GM06990 (cell line): ENCODE data around the gene OVOL1.
A peak's percentile ranks its signal among the peaks of the same experiment; 100 is the strongest.

ENCODE experiments used
- DNase-seq: peaks from one replicate; pipeline ENCODE4 v3.0.0-alpha.2; 2011; ENCODE audit not compliant: insufficient read length; ENCODE audit errors: extremely low read depth
- H3K27me3 ChIP-seq: replicated peaks from 2 replicates; pipeline ENCODE4 v1.6.0; 2011; ENCODE audit warnings: low read length; ENCODE audit not compliant: control insufficient read depth, insufficient read depth
- H3K36me3 ChIP-seq: 2 replicates; pipeline ENCODE4 v1.5.1; 2011; ENCODE audit warnings: low read length; ENCODE audit not compliant: control insufficient read depth, insufficient read depth
- H3K4me3 ChIP-seq: replicated peaks from 2 replicates; pipeline ENCODE4 v1.5.1; 2011; ENCODE audit warnings: low read depth, mild to moderate bottlenecking, control low read depth, low read length
- TF ChIP-seq, protein P1 (sequence below): IDR thresholded peaks from 2 replicates; pipeline ENCODE4 v1.5.1; 2011; ENCODE audit warnings: low read length, control low read depth, mild to moderate bottlenecking, inconsistent platforms; ENCODE audit not compliant: insufficient read depth, poor library complexity, severe bottlenecking

The OVOL1 gene

DNA sequence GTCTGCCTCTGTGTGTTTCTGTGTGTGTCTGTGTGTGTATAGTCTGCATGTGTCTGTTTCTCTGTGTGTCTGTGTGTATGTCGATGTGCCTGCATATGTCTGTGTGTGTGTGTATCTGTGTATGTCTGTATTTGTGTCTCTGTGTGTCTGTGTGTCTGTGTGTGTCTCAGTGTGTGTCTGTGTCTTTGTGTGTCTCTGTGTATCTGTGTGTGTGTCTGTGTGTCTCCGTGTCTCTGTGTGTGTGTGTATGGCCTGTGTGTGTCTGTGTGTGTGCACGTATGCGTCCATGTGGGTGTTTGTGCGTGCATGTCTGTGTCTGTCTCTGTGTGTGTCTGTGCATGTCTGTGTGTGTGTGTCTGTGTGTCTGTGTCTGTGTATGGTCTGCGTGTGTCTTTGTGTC lies 47.3 kb downstream of the OVOL1 start:
- peak overlapping the region; percentile 64 for H3K4me3 ChIP-seq
- no peaks in the 10 kb centered on the region for H3K36me3 ChIP-seq
- TF ChIP-seq, protein P1, sequence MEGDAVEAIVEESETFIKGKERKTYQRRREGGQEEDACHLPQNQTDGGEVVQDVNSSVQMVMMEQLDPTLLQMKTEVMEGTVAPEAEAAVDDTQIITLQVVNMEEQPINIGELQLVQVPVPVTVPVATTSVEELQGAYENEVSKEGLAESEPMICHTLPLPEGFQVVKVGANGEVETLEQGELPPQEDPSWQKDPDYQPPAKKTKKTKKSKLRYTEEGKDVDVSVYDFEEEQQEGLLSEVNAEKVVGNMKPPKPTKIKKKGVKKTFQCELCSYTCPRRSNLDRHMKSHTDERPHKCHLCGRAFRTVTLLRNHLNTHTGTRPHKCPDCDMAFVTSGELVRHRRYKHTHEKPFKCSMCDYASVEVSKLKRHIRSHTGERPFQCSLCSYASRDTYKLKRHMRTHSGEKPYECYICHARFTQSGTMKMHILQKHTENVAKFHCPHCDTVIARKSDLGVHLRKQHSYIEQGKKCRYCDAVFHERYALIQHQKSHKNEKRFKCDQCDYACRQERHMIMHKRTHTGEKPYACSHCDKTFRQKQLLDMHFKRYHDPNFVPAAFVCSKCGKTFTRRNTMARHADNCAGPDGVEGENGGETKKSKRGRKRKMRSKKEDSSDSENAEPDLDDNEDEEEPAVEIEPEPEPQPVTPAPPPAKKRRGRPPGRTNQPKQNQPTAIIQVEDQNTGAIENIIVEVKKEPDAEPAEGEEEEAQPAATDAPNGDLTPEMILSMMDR = no peak
- H3K27me3 ChIP-seq = no peaks in the 10 kb centered on the region; the same call in 1 of the 2 replicates
- no peak for DNase-seq

DNA sequence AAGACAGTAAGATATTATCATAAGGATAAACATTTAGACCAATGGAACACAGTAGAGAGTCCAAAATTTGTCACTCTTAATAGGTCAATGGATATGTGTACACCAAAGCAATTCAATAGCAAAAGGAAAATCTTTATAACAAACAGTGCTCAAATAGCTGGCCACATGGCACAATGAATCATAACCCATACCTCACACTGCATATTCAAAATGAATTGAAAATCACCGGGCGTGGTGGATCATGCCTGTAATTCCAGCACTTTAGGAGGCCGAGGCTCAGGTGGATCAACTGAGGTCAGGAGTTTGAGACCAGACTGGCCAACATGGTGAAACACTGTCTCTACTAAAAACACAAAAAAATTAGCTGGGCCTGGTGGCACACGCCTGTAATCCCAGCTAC lies 55.3 kb downstream of the OVOL1 start:
- no peak for DNase-seq
- TF ChIP-seq, protein P1 = no peak
- H3K36me3 ChIP-seq = no peaks in the 10 kb centered on the region
- no peaks in the 10 kb centered on the region for H3K27me3 ChIP-seq
- no peak overlapping the region for H3K4me3 ChIP-seq

DNA sequence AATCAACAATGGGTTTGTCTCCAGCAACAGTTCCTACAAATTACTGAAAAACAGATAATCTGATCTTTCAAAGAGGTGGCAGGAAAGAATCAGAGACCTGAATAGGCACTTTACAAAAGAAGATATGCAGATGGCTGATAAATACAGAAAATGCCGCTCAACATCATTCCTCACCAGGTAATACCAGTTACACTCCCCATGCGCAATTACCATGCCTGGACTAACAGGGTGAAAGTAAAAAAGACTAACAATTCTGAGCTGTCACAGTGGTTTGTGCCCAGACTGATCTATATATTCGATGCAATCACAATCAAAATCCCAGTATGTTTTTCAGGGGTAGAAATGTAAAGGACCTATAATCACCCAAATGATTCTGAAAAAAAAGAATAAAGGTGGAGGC lies 56.9 kb downstream of the OVOL1 start:
- TF ChIP-seq, protein P1 = no peak

GRCh38 chr11:65844231-65844872 lies 57.5 kb downstream of the OVOL1 start:
- TF ChIP-seq, protein P1 = no peak
- Histone ChIP-seq H3K36me3 (no peaks in the 10 kb centered on the region), H3K27me3 (no peaks in the 10 kb centered on the region), H3K4me3 (no peak overlapping the region)
- no peak for DNase-seq

More for the DNA sequence above, 56.9 kb downstream of the OVOL1 start:
- no peak overlapping the region for H3K4me3 ChIP-seq
- H3K36me3 ChIP-seq = no peaks in the 10 kb centered on the region
- no peaks in the 10 kb centered on the region for H3K27me3 ChIP-seq
- no peak for DNase-seq
